IMR-90 (cell line): ENCODE results near the gene APMAP. TPM values are rescaled to one million over a fixed set of nuclear protein-coding genes. Genes with fewer than 3 reads are reported as not detected.

Experiments used
- ATAC-seq: fragments of 200-7000 bp; cut with Tn5 transposase; 2 replicates; pipeline ENCODE4 v1.9.1; 2020; ENCODE audit warnings: low read depth, mild to moderate bottlenecking, moderate library complexity
- BruUV-seq: library from RNA; stranded (reverse); fragments of 400-500 nt; replicated peaks from 2 replicates; lab custom pipeline; 2021; lab: Mats Ljungman, UMichigan
- CTCF ChIA-PET: fragments of 300-600 bp; formaldehyde crosslinking; extraction: SDS; loops from one replicate; lab custom pipeline; 2021; ENCODE audit warnings: antibody characterized with exemption; lab: Yijun Ruan, JAX
- POLR2A ChIA-PET: fragments of 300-600 bp; sonication (Branson Sonifier 250); formaldehyde crosslinking; loops from one replicate; lab custom pipeline; 2022; ENCODE audit warnings: antibody characterized with exemption; ENCODE audit not compliant: unreplicated experiment; lab: Charles Lee
- DNase-seq: peaks from one replicate; pipeline ENCODE4 v3.0.0; 2013
- H2AFZ ChIP-seq: replicated peaks from 2 replicates; pipeline ENCODE3; 2013; ENCODE audit warnings: low read length, mild to moderate bottlenecking; ENCODE audit not compliant: poor library complexity
- H2AK5ac ChIP-seq: 2 replicates; pipeline ENCODE4 v1.6.1; 2013; ENCODE audit warnings: low read depth, low read length, inconsistent platforms
- H2AK9ac ChIP-seq: replicated peaks from 2 replicates; pipeline ENCODE3; 2013; ENCODE audit warnings: mild to moderate bottlenecking, low read depth, low read length, moderate library complexity; ENCODE audit not compliant: poor library complexity
- H2BK120ac ChIP-seq: 2 replicates; pipeline ENCODE4 v1.6.1; 2013; ENCODE audit warnings: low read depth, low read length, inconsistent platforms
- H2BK15ac ChIP-seq: 3 replicates; pipeline ENCODE4 v1.6.1; 2013; ENCODE audit warnings: low read depth, low read length, inconsistent platforms
- H2BK20ac ChIP-seq: 2 replicates; pipeline ENCODE4 v1.6.1; 2013; ENCODE audit warnings: low read depth, mild to moderate bottlenecking, inconsistent platforms, low read length, moderate library complexity
- H2BK5ac ChIP-seq: 2 replicates; pipeline ENCODE4 v1.6.1; 2013; ENCODE audit warnings: mild to moderate bottlenecking, low read depth, low read length, inconsistent platforms; ENCODE audit not compliant: poor library complexity, severe bottlenecking
- H3K14ac ChIP-seq: replicated peaks from 2 replicates; pipeline ENCODE4 v1.6.1; 2013; ENCODE audit warnings: low read depth, low read length, inconsistent platforms
- H3K18ac ChIP-seq: 2 replicates; pipeline ENCODE4 v1.6.1; 2013; ENCODE audit warnings: low read depth, low read length, control low read depth
- H3K23ac ChIP-seq: 2 replicates; pipeline ENCODE4 v1.6.1; 2013; ENCODE audit warnings: low read depth, low read length, inconsistent platforms
- H3K27ac ChIP-seq: 2 replicates; pipeline ENCODE4 v1.5.1; 2013; ENCODE audit warnings: mild to moderate bottlenecking, control low read depth, low read length; ENCODE audit not compliant: insufficient read depth
- H3K27me3 ChIP-seq: 2 replicates; pipeline ENCODE4 v1.6.1; 2013; ENCODE audit warnings: low read length; ENCODE audit not compliant: control insufficient read depth, insufficient read depth
- H3K36me3 ChIP-seq: 2 replicates; pipeline ENCODE4 v1.6.1; 2013; ENCODE audit warnings: low read length, mixed read lengths; ENCODE audit not compliant: control insufficient read depth, insufficient read depth
- H3K4ac ChIP-seq: 2 replicates; pipeline ENCODE4 v1.6.1; 2013; ENCODE audit warnings: low read depth, low read length, inconsistent platforms
- H3K4me1 ChIP-seq: 2 replicates; pipeline ENCODE4 v1.6.1; 2013; ENCODE audit warnings: low read length, mixed read lengths; ENCODE audit not compliant: control insufficient read depth, insufficient read depth
- H3K4me2 ChIP-seq: 2 replicates; pipeline ENCODE4 v1.6.1; 2013; ENCODE audit warnings: low read depth, mild to moderate bottlenecking, control low read depth, low read length, moderate library complexity
- H3K4me3 ChIP-seq: 2 replicates; pipeline ENCODE4 v1.5.1; 2013; ENCODE audit warnings: low read depth, mild to moderate bottlenecking, control low read depth, low read length, moderate library complexity; ENCODE audit not compliant: insufficient read depth
- H3K56ac ChIP-seq: 2 replicates; pipeline ENCODE4 v1.6.1; 2013; ENCODE audit warnings: low read length, inconsistent platforms; ENCODE audit not compliant: insufficient read depth; ENCODE audit errors: extremely low read depth
- H3K79me1 ChIP-seq, 2 experiments: 2 replicates each; pipeline ENCODE4 v1.6.1; 2013; ENCODE audit warnings: low read length in 2 of 2, inconsistent platforms in 1 of 2, low read depth in 1 of 2
- H3K9ac ChIP-seq: 2 replicates; pipeline ENCODE4 v1.6.1; 2013; ENCODE audit warnings: low read depth, low read length, control low read depth
- H3K9me1 ChIP-seq: 2 replicates; pipeline ENCODE4 v1.6.1; 2013; ENCODE audit warnings: low read length, inconsistent platforms; ENCODE audit not compliant: insufficient read depth
- H3K9me3 ChIP-seq: 2 replicates; pipeline ENCODE4 v1.6.1; 2013; ENCODE audit warnings: low read length; ENCODE audit not compliant: control insufficient read depth, insufficient read depth
- H4K20me1 ChIP-seq: 2 replicates; pipeline ENCODE4 v1.6.1; 2013; ENCODE audit warnings: low read length, inconsistent platforms; ENCODE audit not compliant: insufficient read depth
- H4K5ac ChIP-seq: 2 replicates; pipeline ENCODE4 v1.6.1; 2013; ENCODE audit warnings: mild to moderate bottlenecking, low read depth, low read length, control low read depth
- H4K8ac ChIP-seq, 2 experiments: 2 replicates each; pipeline ENCODE4 v1.6.1; 2013; ENCODE audit warnings: low read depth in 2 of 2, low read length in 2 of 2, control low read depth in 1 of 2, inconsistent platforms in 1 of 2
- H4K91ac ChIP-seq: 2 replicates; pipeline ENCODE4 v1.6.1; 2013; ENCODE audit warnings: low read depth, low read length, inconsistent platforms; ENCODE audit not compliant: insufficient read depth
- BHLHE40 ChIP-seq: fragments of 150-350 bp; IDR thresholded peaks from 2 replicates; pipeline ENCODE4 v1.6.1; 2016; ENCODE audit warnings: mild to moderate bottlenecking, low read depth, low read length
- CEBPB ChIP-seq: IDR thresholded peaks from 2 replicates; pipeline ENCODE4 v1.6.1; 2012; ENCODE audit warnings: low read depth, low read length, improper control_type of control experiment
- CHD1 ChIP-seq: IDR thresholded peaks from 2 replicates; pipeline ENCODE4 v1.6.1; 2012; ENCODE audit warnings: low read depth, low read length, improper control_type of control experiment
- FOS ChIP-seq: fragments of 150-350 bp; IDR thresholded peaks from 2 replicates; pipeline ENCODE4 v1.6.1; 2016; ENCODE audit warnings: low read depth, low read length
- MAFK ChIP-seq: IDR thresholded peaks from 2 replicates; pipeline ENCODE4 v1.6.1; 2012; ENCODE audit warnings: low read depth, low read length, improper control_type of control experiment
- MAZ ChIP-seq: IDR thresholded peaks from 2 replicates; pipeline ENCODE4 v1.6.1; 2012; ENCODE audit warnings: low read depth, mild to moderate bottlenecking, low read length, improper control_type of control experiment, moderate library complexity, borderline replicate concordance
- MXI1 ChIP-seq: IDR thresholded peaks from 2 replicates; pipeline ENCODE4 v1.6.1; 2012; ENCODE audit warnings: low read depth, mild to moderate bottlenecking, low read length, moderate library complexity, borderline replicate concordance
- NFE2L2 ChIP-seq: fragments of 150-350 bp; IDR thresholded peaks from 2 replicates; pipeline ENCODE4 v1.6.1; 2016; ENCODE audit warnings: low read depth, mild to moderate bottlenecking, low read length
- POLR2A ChIP-seq: IDR thresholded peaks from 2 replicates; pipeline ENCODE4 v1.6.1; 2012; ENCODE audit warnings: mild to moderate bottlenecking, low read depth, low read length
- RAD21 ChIP-seq: IDR thresholded peaks from 2 replicates; pipeline ENCODE4 v1.6.1; 2012; ENCODE audit warnings: low read length, improper control_type of control experiment
- RCOR1 ChIP-seq: IDR thresholded peaks from 2 replicates; pipeline ENCODE4 v1.6.1; 2012; ENCODE audit warnings: mild to moderate bottlenecking, low read length, improper control_type of control experiment; ENCODE audit not compliant: insufficient replicate concordance
- RFX5 ChIP-seq: IDR thresholded peaks from 2 replicates; pipeline ENCODE4 v1.8.0; 2012; ENCODE audit warnings: low read depth, mild to moderate bottlenecking, low read length, moderate library complexity
- SMC3 ChIP-seq: fragments of 150-350 bp; IDR thresholded peaks from 2 replicates; pipeline ENCODE4 v1.6.1; 2016; ENCODE audit warnings: low read depth, mild to moderate bottlenecking, antibody characterized with exemption, low read length, moderate library complexity
- WGBS, 2 experiments: methylation state at CpG; one replicate each; pipeline versions ENCODE4 v1.1.5 to v1.1.7; 2013; ENCODE audit warnings: missing lambda C conversion rate in 2 of 2; ENCODE audit not compliant: insufficient read length in 1 of 2; ENCODE audit errors: extremely low coverage in 2 of 2; 5-methylcytosine and 5-hydroxymethylcytosine counted together
- dilution Hi-C: fragments of 300-500 bp; cut with HindIII; formaldehyde crosslinking; loops from one replicate; pipeline ENCODE4 v1.14.3; 2018; ENCODE audit warnings: low sequenced_read_pairs; ENCODE audit not compliant: unreplicated experiment
- in situ Hi-C: fragments of 300-500 bp; cut with MboI; formaldehyde crosslinking; loops from 3 replicates; pipeline ENCODE4 v1.14.3; 2019; ENCODE audit warnings: low sequenced_read_pairs, inconsistent platforms, mixed read lengths
- intact Hi-C: fragments of 100-400 bp; cut with micrococcal nuclease; formaldehyde crosslinking; loops from 2 replicates; pipeline ENCODE4 v1.10.0; 2022
- polyA plus RNA-seq, 3 experiments: library from polyadenylated mRNA; depleted of rRNA; stranded (reverse); fragments of >200 nt; gene quantifications; 2 replicates each; pipeline ENCODE4 v1.2.3, GENCODE V29; 2012; ENCODE audit warnings: low replicate concordance in 1 of 3
- total RNA-seq: library from RNA; depleted of rRNA; stranded (reverse); fragments of >200 nt; gene quantifications from 2 replicates; pipeline ENCODE4 v1.2.3, GENCODE V29; 2012
- TF ChIP-seq, protein P1 (sequence below): conservative IDR thresholded peaks from 2 replicates; pipeline ENCODE4 v1.5.1; 2012; ENCODE audit warnings: mild to moderate bottlenecking, low read depth, low read length, improper control_type of control experiment
- TF ChIP-seq, protein P2 (sequence below): fragments of 150-350 bp; IDR thresholded peaks from 2 replicates; pipeline ENCODE4 v1.6.1; 2016; ENCODE audit warnings: low read depth, mild to moderate bottlenecking, low read length, moderate library complexity, borderline replicate concordance
- TF ChIP-seq, protein P3 (sequence below): fragments of 150-350 bp; IDR thresholded peaks from 2 replicates; pipeline ENCODE4 v1.6.1; 2017; ENCODE audit warnings: mild to moderate bottlenecking, antibody characterized with exemption, low read length, low read depth

APMAP gene
- total and polyA plus RNA-seq, 2 of the 4 experiments (the other 2 are of a cell fraction), result 67.2 to 88.8 TPM

DNA sequence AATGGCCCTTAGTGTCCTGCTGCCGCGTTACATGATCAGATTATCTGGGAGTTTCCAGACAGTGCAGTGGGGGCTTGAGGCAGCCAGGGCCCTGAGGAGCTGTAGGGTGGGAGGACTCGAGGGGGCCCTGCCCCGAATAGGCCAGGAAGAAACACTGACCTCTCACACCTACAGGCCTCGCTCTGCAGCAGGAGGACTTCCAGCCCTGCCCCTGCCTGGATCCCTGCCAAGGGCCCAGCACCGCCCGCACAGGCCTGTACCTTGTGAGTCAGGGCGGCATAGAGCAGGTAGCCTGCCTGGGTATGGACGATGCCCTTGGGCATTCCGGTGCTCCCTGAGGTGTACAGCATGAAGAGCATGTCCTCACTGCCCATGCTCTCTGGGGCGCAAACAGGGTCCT is 30.1 kb upstream of the APMAP start:
- no peak overlapping the region for H2AK5ac ChIP-seq
- no peak overlapping the region for H3K18ac ChIP-seq
- ATAC-seq, result no peak
- intact Hi-C loops, result no loop called here
- ChIA-PET CTCF (no interaction called here), POLR2A (no interaction called here)
- no peak for DNase-seq
- 0 out of 2 replicates have a peak, but pooled peaks cover 3% of the 10 kb centered on the region for H3K9me1 ChIP-seq
- H3K79me1 ChIP-seq, result no peaks in the 10 kb centered on the region
- no peak overlapping the region for H2AK9ac ChIP-seq
- no TSS peak for BruUV-seq
- no peaks in the 10 kb centered on the region for H3K4me1 ChIP-seq
- in situ Hi-C loops, result no loop called here
- H2BK20ac ChIP-seq, result no peak overlapping the region
- dilution Hi-C loops, result no loop called here
- H3K27ac ChIP-seq, result no peak overlapping the region
- no peak overlapping the region for H2AFZ ChIP-seq
- no peak overlapping the region for H4K91ac ChIP-seq
- no peak overlapping the region for H2BK5ac ChIP-seq
- H3K9ac ChIP-seq, result no peak overlapping the region
- no peak overlapping the region for H3K14ac ChIP-seq
- no peak overlapping the region for H2BK15ac ChIP-seq
- no peak overlapping the region for H3K4me2 ChIP-seq
- no peak overlapping the region for H3K23ac ChIP-seq
- no peaks in the 10 kb centered on the region for H3K9me3 ChIP-seq
- H4K5ac ChIP-seq, result no peak overlapping the region
- H3K27me3 ChIP-seq, result peaks cover 2% of the 10 kb centered on the region
- H4K8ac ChIP-seq, result no peak overlapping the region
- H3K56ac ChIP-seq, result no peak overlapping the region
- no peak overlapping the region for H2BK120ac ChIP-seq
- no peak overlapping the region for H3K4me3 ChIP-seq
- TF ChIP-seq POLR2A (no peak), CHD1 (no peak), MXI1 (no peak), RFX5 (no peak), BHLHE40 (no peak), CEBPB (no peak), RCOR1 (no peak), MAFK (no peak), NFE2L2 (no peak), FOS (no peak), RAD21 (no peak), MAZ (no peak), SMC3 (no peak)
- TF ChIP-seq, protein P1, sequence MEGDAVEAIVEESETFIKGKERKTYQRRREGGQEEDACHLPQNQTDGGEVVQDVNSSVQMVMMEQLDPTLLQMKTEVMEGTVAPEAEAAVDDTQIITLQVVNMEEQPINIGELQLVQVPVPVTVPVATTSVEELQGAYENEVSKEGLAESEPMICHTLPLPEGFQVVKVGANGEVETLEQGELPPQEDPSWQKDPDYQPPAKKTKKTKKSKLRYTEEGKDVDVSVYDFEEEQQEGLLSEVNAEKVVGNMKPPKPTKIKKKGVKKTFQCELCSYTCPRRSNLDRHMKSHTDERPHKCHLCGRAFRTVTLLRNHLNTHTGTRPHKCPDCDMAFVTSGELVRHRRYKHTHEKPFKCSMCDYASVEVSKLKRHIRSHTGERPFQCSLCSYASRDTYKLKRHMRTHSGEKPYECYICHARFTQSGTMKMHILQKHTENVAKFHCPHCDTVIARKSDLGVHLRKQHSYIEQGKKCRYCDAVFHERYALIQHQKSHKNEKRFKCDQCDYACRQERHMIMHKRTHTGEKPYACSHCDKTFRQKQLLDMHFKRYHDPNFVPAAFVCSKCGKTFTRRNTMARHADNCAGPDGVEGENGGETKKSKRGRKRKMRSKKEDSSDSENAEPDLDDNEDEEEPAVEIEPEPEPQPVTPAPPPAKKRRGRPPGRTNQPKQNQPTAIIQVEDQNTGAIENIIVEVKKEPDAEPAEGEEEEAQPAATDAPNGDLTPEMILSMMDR, result no peak
- TF ChIP-seq, protein P2, sequence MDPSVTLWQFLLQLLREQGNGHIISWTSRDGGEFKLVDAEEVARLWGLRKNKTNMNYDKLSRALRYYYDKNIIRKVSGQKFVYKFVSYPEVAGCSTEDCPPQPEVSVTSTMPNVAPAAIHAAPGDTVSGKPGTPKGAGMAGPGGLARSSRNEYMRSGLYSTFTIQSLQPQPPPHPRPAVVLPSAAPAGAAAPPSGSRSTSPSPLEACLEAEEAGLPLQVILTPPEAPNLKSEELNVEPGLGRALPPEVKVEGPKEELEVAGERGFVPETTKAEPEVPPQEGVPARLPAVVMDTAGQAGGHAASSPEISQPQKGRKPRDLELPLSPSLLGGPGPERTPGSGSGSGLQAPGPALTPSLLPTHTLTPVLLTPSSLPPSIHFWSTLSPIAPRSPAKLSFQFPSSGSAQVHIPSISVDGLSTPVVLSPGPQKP, result no peak
- TF ChIP-seq, protein P3, sequence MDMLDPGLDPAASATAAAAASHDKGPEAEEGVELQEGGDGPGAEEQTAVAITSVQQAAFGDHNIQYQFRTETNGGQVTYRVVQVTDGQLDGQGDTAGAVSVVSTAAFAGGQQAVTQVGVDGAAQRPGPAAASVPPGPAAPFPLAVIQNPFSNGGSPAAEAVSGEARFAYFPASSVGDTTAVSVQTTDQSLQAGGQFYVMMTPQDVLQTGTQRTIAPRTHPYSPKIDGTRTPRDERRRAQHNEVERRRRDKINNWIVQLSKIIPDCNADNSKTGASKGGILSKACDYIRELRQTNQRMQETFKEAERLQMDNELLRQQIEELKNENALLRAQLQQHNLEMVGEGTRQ, result no peak
- no peak overlapping the region for H3K4ac ChIP-seq
- no peaks in the 10 kb centered on the region for H4K20me1 ChIP-seq
- 55% methylated on average over 3 of the region's 11 CpGs; no CpG with 5 or more reads in 1 of the 2 experiments for WGBS, 2 experiments
- H3K36me3 ChIP-seq, result no peaks in the 10 kb centered on the region
